ENCODE measurements around the gene TRAPPC3L. TPM values are rescaled to one million over a fixed set of nuclear protein-coding genes. Genes with fewer than 3 reads are reported as not detected.

The TRAPPC3L gene
- total RNA-seq, 2 donors from 2014 or later: 3.5 TPM; not detected in 1

DNA sequence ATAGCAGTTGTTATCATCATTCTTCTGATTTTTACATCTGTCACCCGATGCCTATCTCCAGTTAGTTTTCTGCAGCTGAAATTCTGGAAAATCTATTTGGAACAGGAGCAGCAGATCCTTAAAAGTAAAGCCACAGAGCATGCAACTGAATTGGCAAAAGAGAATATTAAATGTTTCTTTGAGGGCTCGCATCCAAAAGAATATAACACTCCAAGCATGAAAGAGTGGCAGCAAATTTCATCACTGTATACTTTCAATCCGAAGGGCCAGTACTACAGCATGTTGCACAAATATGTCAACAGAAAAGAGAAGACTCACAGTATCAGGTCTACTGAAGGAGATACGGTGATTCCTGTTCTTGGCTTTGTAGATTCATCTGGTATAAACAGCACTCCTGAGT lies 82.2 kb downstream of the TRAPPC3L start:
- H3K27me3 Mint-ChIP-seq: peaks cover 18% of the 10 kb centered on the region
- no peaks in the 10 kb centered on the region for H3K9me3 ChIP-seq (ENCODE audit: control insufficient read depth, low read length, poor library complexity, severe bottlenecking)
- no peak overlapping the region for H3K27ac Mint-ChIP-seq
- H3K36me3 Mint-ChIP-seq (ENCODE audit: low read depth): peaks cover 4% of the 10 kb centered on the region
- peak overlapping the region; percentile 5 for H3K4me3 Mint-ChIP-seq
- H3K4me1 Mint-ChIP-seq: peaks cover 31% of the 10 kb centered on the region
- ATAC-seq: no peak
- DNase-seq: no peak

DNA sequence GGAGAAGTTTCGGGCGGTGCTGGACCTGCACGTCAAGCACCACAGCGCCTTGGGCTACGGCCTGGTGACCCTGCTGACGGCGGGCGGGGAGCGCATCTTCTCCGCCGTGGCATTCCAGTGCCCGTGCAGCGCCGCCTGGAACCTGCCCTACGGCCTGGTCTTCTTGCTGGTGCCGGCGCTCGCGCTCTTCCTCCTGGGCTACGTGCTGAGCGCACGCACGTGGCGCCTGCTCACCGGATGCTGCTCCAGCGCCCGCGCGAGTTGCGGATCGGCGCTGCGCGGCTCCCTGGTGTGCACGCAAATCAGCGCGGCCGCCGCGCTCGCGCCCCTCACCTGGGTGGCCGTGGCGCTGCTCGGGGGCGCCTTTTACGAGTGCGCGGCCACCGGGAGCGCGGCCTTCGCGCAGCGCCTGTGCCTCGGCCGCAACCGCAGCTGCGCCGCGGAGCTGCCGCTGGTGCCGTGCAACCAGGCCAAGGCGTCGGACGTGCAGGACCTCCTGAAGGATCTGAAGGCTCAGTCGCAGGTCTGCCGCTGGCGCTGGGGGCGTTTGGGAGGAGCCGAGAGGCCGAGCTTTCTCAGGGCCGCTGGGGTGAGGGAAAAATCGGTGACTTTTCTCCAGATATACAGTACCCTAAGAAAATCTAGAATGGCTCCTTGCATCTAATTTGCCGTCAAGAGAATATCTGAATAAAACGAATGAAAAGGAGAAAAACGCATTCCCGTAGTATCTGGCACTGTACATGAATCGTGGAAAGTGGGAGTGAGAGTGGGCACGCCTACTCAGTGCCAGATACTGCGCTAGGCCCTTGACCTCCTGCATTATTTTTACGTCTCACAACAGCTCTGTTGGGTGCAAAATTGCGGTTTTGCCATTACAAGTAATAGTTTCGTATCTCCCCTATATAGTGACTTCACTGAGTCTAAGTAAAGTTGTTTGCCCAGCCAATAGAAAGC lies 83.3 kb downstream of the TRAPPC3L start:
- DNase-seq (peak; percentile 19 to 38 (median 26)), ATAC-seq (peak; percentile 94)
- Mint-ChIP-seq H3K36me3 (ENCODE audit: low read depth) (peaks cover 4% of the 10 kb centered on the region), H3K4me3 (peak overlapping the region; percentile 88), H3K4me1 (peaks cover 29% of the 10 kb centered on the region), H3K27me3 (peaks cover 21% of the 10 kb centered on the region), H3K27ac (peak overlapping the region; percentile 93)
- H3K9me3 ChIP-seq (ENCODE audit: control insufficient read depth, low read length, poor library complexity, severe bottlenecking): no peaks in the 10 kb centered on the region

DNA sequence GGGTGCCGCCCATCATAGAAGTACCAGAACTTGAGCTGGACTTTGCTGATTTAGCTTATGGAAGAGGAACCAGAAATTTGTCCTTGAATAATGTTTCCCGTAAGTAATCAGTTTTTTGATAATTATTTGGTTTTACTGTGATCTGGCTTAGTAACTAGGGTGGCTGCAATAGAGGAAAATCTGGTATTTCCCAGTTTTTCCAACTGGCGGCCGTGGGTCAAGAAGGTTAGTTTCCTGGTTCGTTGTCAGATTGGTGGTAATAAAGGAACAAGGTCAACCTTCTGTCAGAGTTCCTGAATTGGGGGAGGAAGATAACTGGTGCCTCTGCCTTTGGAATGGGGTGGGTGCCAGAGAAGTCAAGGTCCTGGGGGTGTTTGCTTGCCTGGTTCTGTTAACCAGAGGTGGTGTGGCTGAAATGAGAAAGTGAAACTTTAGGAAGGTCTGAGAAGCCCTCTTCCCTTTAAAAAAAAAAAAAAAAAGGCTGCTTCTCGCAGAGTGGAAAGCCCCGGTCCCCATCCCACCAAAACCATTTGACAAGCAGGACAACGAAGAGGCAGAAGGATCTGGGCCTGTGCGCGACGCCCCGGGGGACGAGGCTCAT lies 84.1 kb downstream of the TRAPPC3L start, which contains the start of gene CALHM6:
TSS of gene CALHM6 (plus strand) at position 45 of the 601 bp plus-strand sequence. CDS start at position 600, 555 bp downstream.
- Mint-ChIP-seq H3K4me1 (peaks cover 24% of the 10 kb centered on the region), H3K27me3 (peaks cover 21% of the 10 kb centered on the region), H3K27ac (peak within 1 kb of the TSS; percentile 93), H3K36me3 (ENCODE audit: low read depth) (peaks cover 4% of the 10 kb centered on the region), H3K4me3 (peak within 1 kb of the TSS; percentile 88)
- no peaks in the 10 kb centered on the region for H3K9me3 ChIP-seq (ENCODE audit: control insufficient read depth, low read length, poor library complexity, severe bottlenecking)
- ATAC-seq: no peak
- no peak for DNase-seq

DNA sequence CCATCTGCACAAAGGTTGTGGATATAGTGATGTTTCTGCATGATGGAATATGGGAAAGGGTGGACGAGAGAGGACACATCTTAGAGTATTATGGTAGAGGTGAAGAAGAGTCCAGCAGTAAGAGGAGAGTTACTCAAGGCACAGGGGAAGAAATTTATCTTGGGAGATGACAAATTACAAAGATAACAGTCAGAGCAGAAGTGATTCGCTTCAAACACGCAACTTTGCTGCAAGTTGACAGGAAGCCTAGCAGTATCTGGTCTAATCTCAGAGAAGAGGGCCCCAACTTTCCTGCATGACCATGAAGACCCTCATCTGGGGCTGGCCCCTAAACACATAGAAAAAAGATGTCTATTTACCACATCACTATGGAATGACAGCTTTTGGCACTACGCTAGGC lies 85.6 kb downstream of the TRAPPC3L start:
- H3K4me1 Mint-ChIP-seq: peaks cover 21% of the 10 kb centered on the region
- peaks cover 6% of the 10 kb centered on the region for H3K36me3 Mint-ChIP-seq (ENCODE audit: low read depth)
- ATAC-seq: no peak
- H3K9me3 ChIP-seq (ENCODE audit: control insufficient read depth, low read length, poor library complexity, severe bottlenecking): no peaks in the 10 kb centered on the region
- H3K27ac Mint-ChIP-seq: no peak overlapping the region
- no peak overlapping the region for H3K4me3 Mint-ChIP-seq
- DNase-seq: no peak
- H3K27me3 Mint-ChIP-seq: peaks cover 21% of the 10 kb centered on the region

DNA sequence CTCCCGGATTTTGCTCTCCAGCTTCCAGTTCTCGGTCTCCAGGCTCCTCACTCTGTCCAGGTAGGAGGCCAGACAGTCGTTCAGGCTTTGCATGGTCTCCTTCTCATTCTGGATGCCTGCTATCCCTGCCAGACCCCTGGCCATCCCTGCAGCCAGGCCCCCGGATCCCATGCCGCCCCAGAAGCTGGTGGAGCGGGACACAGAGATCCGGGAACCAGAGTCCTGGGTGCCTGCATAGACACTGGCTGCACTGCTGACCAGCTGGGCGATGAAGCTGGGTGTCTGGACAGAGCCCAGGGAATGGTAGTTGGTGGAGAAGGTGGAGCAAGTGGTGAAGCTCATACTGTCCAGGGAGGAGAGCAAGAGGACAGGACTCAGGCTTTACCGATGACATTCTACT lies 87.2 kb downstream of the TRAPPC3L start:
- Mint-ChIP-seq H3K4me3 (no peak overlapping the region), H3K36me3 (ENCODE audit: low read depth) (peaks cover 2% of the 10 kb centered on the region), H3K27me3 (peaks cover 15% of the 10 kb centered on the region), H3K4me1 (peaks cover 15% of the 10 kb centered on the region), H3K27ac (no peak overlapping the region)
- DNase-seq: no peak
- no peaks in the 10 kb centered on the region for H3K9me3 ChIP-seq (ENCODE audit: control insufficient read depth, low read length, poor library complexity, severe bottlenecking)
- ATAC-seq: no peak

DNA sequence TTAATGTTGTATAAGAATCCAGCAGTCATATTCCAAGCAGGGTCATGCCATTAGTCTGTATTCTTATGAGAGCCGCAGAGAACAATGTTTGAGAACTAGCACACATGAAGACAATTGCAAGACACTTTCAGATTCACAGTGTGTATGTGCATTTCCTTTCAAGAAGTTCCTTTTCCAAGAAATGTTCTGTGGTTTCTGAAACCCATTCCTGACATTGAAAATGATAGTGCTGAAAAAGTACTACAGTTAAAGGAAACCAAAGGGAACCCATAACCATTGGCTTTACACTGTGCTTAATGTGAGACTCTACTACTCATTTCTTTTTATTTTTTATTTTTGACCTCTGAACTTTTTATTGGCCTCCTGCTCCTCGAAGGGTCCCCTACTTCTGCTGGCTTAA lies 88.6 kb downstream of the TRAPPC3L start:
- Mint-ChIP-seq H3K4me3 (no peak overlapping the region), H3K36me3 (ENCODE audit: low read depth) (peaks cover 2% of the 10 kb centered on the region), H3K27me3 (peaks cover 12% of the 10 kb centered on the region), H3K4me1 (peaks cover 12% of the 10 kb centered on the region), H3K27ac (no peak overlapping the region)
- DNase-seq: no peak
- H3K9me3 ChIP-seq (ENCODE audit: control insufficient read depth, low read length, poor library complexity, severe bottlenecking): no peaks in the 10 kb centered on the region
- no peak for ATAC-seq

DNA sequence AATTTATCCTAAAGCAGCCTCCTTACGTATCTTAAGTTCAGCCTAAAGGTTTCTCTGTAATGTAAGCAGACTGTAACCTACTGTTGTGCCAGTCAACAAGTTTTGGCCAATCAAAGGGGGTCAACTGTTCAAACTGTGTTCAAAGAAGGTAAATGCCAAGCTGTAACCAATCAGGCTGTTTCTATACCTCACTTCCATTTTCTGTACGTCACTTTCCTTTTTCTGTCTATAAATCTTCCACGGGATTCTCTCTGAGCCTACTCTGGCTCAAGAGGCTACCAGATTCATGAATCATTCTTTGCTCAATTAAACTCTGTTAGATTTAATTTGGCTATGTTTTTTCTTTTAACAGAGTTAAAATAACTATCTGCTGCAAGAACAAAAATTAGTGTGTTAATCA lies 89.4 kb downstream of the TRAPPC3L start:
- Mint-ChIP-seq H3K36me3 (ENCODE audit: low read depth) (peaks cover 2% of the 10 kb centered on the region), H3K4me1 (peaks cover 12% of the 10 kb centered on the region), H3K27me3 (peaks cover 7% of the 10 kb centered on the region), H3K27ac (no peak overlapping the region), H3K4me3 (no peak overlapping the region)
- ATAC-seq: no peak
- H3K9me3 ChIP-seq (ENCODE audit: control insufficient read depth, low read length, poor library complexity, severe bottlenecking): no peaks in the 10 kb centered on the region
- no peak for DNase-seq

DNA sequence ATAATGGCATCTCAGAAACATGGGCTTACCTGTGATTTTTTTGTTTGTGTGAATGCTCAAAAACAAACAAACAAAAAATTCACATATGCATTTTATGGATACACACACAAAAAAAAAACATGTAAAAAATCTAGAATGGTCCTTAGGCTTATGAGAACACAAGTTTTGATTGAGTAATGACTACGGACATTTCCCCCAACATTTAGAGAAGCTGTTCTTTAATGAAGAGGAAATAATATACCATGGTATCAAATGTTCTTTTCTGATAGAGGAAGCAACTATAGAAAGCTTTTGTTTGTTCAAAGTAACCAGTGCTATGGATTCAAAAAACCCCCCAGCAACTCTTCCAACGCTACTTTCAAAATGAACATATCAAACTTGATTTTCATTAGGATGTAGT lies 93.0 kb downstream of the TRAPPC3L start:
- H3K27ac Mint-ChIP-seq: no peak overlapping the region
- H3K9me3 ChIP-seq (ENCODE audit: control insufficient read depth, low read length, poor library complexity, severe bottlenecking): no peaks in the 10 kb centered on the region
- H3K4me3 Mint-ChIP-seq: no peak overlapping the region
- H3K27me3 Mint-ChIP-seq: peaks cover 14% of the 10 kb centered on the region
- ATAC-seq (no peak), DNase-seq (no peak)
- peaks cover 2% of the 10 kb centered on the region for H3K36me3 Mint-ChIP-seq (ENCODE audit: low read depth)
- H3K4me1 Mint-ChIP-seq: peaks cover 17% of the 10 kb centered on the region

DNA sequence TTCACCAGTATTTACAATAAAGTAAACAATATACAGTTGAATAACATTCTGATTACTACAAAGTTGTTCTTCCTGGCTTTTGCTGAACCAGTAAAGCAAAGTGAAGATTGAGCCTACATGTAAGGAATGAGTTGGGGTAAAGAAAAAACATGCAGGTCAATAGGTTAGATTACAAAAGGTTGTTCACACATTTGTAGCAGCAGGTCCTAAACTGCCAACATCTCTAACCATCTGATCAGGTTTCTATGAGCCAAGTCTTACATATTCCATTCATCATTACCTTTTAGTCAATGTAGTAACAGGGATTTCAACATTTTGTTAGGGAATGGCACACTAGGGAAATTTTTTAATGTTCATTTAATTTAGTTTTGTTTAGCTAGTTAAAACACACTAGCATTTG lies 93.6 kb downstream of the TRAPPC3L start:
- H3K27ac Mint-ChIP-seq: no peak overlapping the region
- peaks cover 2% of the 10 kb centered on the region for H3K36me3 Mint-ChIP-seq (ENCODE audit: low read depth)

DNA sequence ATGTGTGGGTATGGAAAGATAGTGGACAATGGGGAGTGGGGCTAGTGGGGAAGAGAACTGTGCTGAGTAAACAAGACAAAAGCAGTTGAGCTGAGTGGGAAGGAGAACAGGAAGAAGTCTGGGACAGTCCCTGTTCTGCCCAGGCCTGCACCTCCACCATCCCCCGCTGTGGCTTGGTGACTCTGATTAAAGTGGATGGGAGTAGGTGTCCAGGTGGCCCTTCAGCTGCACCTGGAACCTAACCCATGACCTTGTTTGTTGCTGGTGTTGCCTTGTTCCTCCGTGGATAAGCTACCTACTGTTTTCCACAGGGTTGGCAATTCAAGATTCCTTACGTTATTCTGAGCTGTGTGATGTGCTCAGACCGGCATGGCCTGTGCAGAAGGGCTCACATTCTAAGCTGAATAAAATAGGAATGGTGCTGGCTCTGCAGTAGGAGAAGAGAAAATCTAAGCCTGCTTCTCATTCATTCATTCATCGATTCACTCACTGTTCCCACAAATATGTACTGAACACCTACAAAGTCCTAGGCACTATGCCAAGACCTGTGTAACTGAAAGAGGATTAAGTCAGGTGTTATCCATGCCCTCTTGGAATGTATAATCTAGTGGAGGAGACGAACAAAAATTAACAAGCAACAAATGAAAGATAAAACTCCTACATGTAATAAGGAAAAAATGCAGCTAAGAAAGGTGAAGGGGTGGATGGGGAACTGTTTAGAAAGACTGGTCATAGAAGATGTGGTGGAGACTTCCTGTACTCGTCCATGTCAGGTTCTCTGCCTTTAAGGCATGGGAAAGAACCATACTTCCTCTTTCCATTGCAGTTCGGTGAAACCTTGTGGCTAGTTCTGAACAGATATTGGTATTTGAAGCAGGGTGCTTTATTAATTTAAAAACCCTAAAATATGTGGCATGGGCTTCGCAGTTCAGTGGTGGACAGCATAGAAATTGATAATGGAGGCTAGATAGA lies 94.4 kb downstream of the TRAPPC3L start:
- peaks cover 2% of the 10 kb centered on the region for H3K36me3 Mint-ChIP-seq (ENCODE audit: low read depth)
- H3K9me3 ChIP-seq (ENCODE audit: control insufficient read depth, low read length, poor library complexity, severe bottlenecking): no peaks in the 10 kb centered on the region
- DNase-seq (no peak), ATAC-seq (peak; percentile 50)
- H3K4me1 Mint-ChIP-seq: peaks cover 18% of the 10 kb centered on the region
- H3K27ac Mint-ChIP-seq: no peak overlapping the region
- H3K27me3 Mint-ChIP-seq: peaks cover 15% of the 10 kb centered on the region
- no peak overlapping the region for H3K4me3 Mint-ChIP-seq

More for the DNA sequence above, 93.6 kb downstream of the TRAPPC3L start:
- ATAC-seq: no peak
- DNase-seq: no peak
- no peak overlapping the region for H3K4me3 Mint-ChIP-seq
- H3K9me3 ChIP-seq (ENCODE audit: control insufficient read depth, low read length, poor library complexity, severe bottlenecking): no peaks in the 10 kb centered on the region
- peaks cover 18% of the 10 kb centered on the region for H3K4me1 Mint-ChIP-seq
- peaks cover 15% of the 10 kb centered on the region for H3K27me3 Mint-ChIP-seq

DNA sequence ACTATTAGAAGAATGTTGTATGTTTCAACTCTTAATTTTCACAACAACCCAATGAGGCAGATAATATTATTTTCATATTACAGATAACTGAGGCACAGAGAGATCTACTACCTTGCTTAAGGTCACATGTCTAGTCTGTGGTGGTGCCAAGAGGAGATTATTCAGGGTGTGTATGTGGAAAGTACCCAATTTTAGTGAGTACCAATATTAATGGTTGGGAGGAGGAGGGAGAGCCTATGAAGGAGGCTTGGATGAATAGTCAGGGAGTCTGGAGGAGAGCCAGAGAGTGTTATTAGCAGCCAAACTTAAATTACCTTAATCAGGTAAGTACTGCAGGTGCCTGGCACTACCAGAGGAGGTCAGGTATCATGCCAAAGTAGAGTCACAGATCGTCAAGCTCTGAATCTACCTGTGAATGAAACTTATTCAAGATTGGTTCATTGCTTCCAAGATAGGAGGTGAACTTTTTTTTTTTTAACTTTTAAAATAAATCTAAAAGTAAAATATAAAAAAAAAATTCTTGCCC lies 95.2 kb downstream of the TRAPPC3L start:
- ATAC-seq: no peak
- Mint-ChIP-seq H3K4me1 (peaks cover 18% of the 10 kb centered on the region), H3K4me3 (no peak overlapping the region), H3K27ac (no peak overlapping the region), H3K27me3 (peaks cover 15% of the 10 kb centered on the region), H3K36me3 (ENCODE audit: low read depth) (peaks cover under 1% of the 10 kb centered on the region)
- no peaks in the 10 kb centered on the region for H3K9me3 ChIP-seq (ENCODE audit: control insufficient read depth, low read length, poor library complexity, severe bottlenecking)
- no peak for DNase-seq

DNA sequence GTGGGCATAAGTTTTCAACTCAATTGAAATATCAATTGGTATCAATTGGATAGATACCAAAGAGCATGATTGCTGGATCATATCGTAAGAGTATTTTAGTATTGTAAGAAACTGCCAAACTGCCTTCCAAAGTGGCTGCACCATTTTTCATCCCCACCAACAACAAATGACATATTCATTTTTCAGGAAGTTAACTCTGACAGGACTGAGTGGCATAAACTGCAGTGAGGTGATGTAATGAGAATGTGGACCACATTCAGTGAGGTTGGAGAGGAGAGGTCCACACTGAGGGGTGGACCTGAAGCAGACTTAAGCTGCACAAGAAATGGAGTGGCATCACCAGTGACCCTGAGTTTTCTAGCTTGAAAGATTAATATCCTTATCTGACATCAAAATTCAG lies 95.9 kb downstream of the TRAPPC3L start:
- no peaks in the 10 kb centered on the region for H3K9me3 ChIP-seq (ENCODE audit: control insufficient read depth, low read length, poor library complexity, severe bottlenecking)
- H3K36me3 Mint-ChIP-seq (ENCODE audit: low read depth): no peaks in the 10 kb centered on the region
- H3K4me3 Mint-ChIP-seq: no peak overlapping the region
- no peak overlapping the region for H3K27ac Mint-ChIP-seq
- ATAC-seq (no peak), DNase-seq (no peak)
- H3K27me3 Mint-ChIP-seq: peaks cover 15% of the 10 kb centered on the region
- peaks cover 22% of the 10 kb centered on the region for H3K4me1 Mint-ChIP-seq
